Mucosa of stomach (tissue), 1 donor: Measurements from ENCODE around the gene TBC1D4.

Experiments
- H3K27me3 ChIP-seq: one replicate; pipeline ENCODE4 v1.7.0; 2013; ENCODE audit warnings: mild to moderate bottlenecking, low read length; ENCODE audit not compliant: control insufficient read depth, insufficient read depth
- H3K36me3 ChIP-seq: one replicate; pipeline ENCODE4 v1.7.0; 2013; ENCODE audit warnings: low read length; ENCODE audit not compliant: control insufficient read depth, insufficient read depth
- H3K4me1 ChIP-seq: one replicate; pipeline ENCODE4 v1.7.0; 2013; ENCODE audit warnings: mild to moderate bottlenecking, low read length; ENCODE audit not compliant: control insufficient read depth, insufficient read depth
- H3K4me3 ChIP-seq: one replicate; pipeline ENCODE4 v1.7.0; 2013; ENCODE audit warnings: low read length
- H3K9ac ChIP-seq: one replicate; pipeline ENCODE4 v1.7.0; 2013; ENCODE audit warnings: mild to moderate bottlenecking, low read length, moderate library complexity
- H3K9me3 ChIP-seq: one replicate; pipeline ENCODE4 v1.7.0; 2013; ENCODE audit warnings: mild to moderate bottlenecking, low read length, moderate library complexity; ENCODE audit not compliant: control insufficient read depth
- donor health status: Pancreatic carcinoma.

TBC1D4 gene

GRCh38 chr13:75482070-75482819 lies at the start of gene TBC1D4:
Gene TBC1D4, minus strand, starts transcription at chr13:75482169. Its CDS starts 402 bp downstream, at chr13:75481767.
- H3K4me1 ChIP-seq, result no peaks in the 10 kb centered on the region
- no peaks in the 10 kb centered on the region for H3K36me3 ChIP-seq
- peak within 1 kb of the TSS; percentile 70 for H3K9ac ChIP-seq
- no peaks in the 10 kb centered on the region for H3K9me3 ChIP-seq
- H3K4me3 ChIP-seq, result peak within 1 kb of the TSS; percentile 90
- H3K27me3 ChIP-seq, result no peaks in the 10 kb centered on the region

- Histone ChIP-seq H3K27me3 (no peaks in the 10 kb centered on the region), H3K36me3 (no peaks in the 10 kb centered on the region)
These were observed 48.6 kb upstream of the TBC1D4 start for GRCh38 chr13:75530549-75530961.

GRCh38 chr13:75521956-75522355 lies 40.0 kb upstream of the TBC1D4 start:
- H3K4me3 ChIP-seq, result no peak overlapping the region
- H3K27me3 ChIP-seq, result no peaks in the 10 kb centered on the region
- no peaks in the 10 kb centered on the region for H3K36me3 ChIP-seq
- no peak overlapping the region for H3K9ac ChIP-seq
- no peaks in the 10 kb centered on the region for H3K4me1 ChIP-seq
- H3K9me3 ChIP-seq, result no peaks in the 10 kb centered on the region

More at GRCh38 chr13:75530549-75530961, 48.6 kb upstream of the TBC1D4 start:
- H3K9ac ChIP-seq, result no peak overlapping the region
- no peaks in the 10 kb centered on the region for H3K9me3 ChIP-seq
- H3K4me1 ChIP-seq, result no peaks in the 10 kb centered on the region
- no peak overlapping the region for H3K4me3 ChIP-seq

- H3K4me1 ChIP-seq, result no peaks in the 10 kb centered on the region
- H3K4me3 ChIP-seq, result no peak overlapping the region
- no peaks in the 10 kb centered on the region for H3K9me3 ChIP-seq
- no peak overlapping the region for H3K9ac ChIP-seq
- no peaks in the 10 kb centered on the region for H3K36me3 ChIP-seq
- no peaks in the 10 kb centered on the region for H3K27me3 ChIP-seq
These were observed 36.6 kb upstream of the TBC1D4 start for GRCh38 chr13:75518439-75519088.

GRCh38 chr13:75514080-75514995 lies 32.4 kb upstream of the TBC1D4 start:
- Histone ChIP-seq H3K4me1 (no peaks in the 10 kb centered on the region), H3K36me3 (no peaks in the 10 kb centered on the region), H3K9ac (no peak overlapping the region), H3K27me3 (no peaks in the 10 kb centered on the region), H3K4me3 (no peak overlapping the region), H3K9me3 (no peaks in the 10 kb centered on the region)

GRCh38 chr13:75513271-75513670 lies 31.3 kb upstream of the TBC1D4 start:
- Histone ChIP-seq H3K4me3 (no peak overlapping the region), H3K36me3 (no peaks in the 10 kb centered on the region), H3K4me1 (no peaks in the 10 kb centered on the region), H3K27me3 (no peaks in the 10 kb centered on the region), H3K9me3 (no peaks in the 10 kb centered on the region), H3K9ac (no peak overlapping the region)

- no peak overlapping the region for H3K4me3 ChIP-seq
- H3K9me3 ChIP-seq, result no peaks in the 10 kb centered on the region
- no peaks in the 10 kb centered on the region for H3K4me1 ChIP-seq
- H3K36me3 ChIP-seq, result no peaks in the 10 kb centered on the region
- no peak overlapping the region for H3K9ac ChIP-seq
- H3K27me3 ChIP-seq, result no peaks in the 10 kb centered on the region
These were observed 30.3 kb upstream of the TBC1D4 start for GRCh38 chr13:75512253-75512652.

- Histone ChIP-seq H3K36me3 (no peaks in the 10 kb centered on the region), H3K4me3 (no peak overlapping the region), H3K9ac (no peak overlapping the region), H3K9me3 (no peaks in the 10 kb centered on the region), H3K4me1 (no peaks in the 10 kb centered on the region), H3K27me3 (no peaks in the 10 kb centered on the region)
These were observed 29.2 kb upstream of the TBC1D4 start for GRCh38 chr13:75511051-75511625.

- no peaks in the 10 kb centered on the region for H3K27me3 ChIP-seq
- no peak overlapping the region for H3K4me3 ChIP-seq
- H3K9me3 ChIP-seq, result no peaks in the 10 kb centered on the region
- no peaks in the 10 kb centered on the region for H3K4me1 ChIP-seq
- no peak overlapping the region for H3K9ac ChIP-seq
- no peaks in the 10 kb centered on the region for H3K36me3 ChIP-seq
These were observed 26.1 kb upstream of the TBC1D4 start for GRCh38 chr13:75508002-75508548.

GRCh38 chr13:75507027-75508001 lies 25.3 kb upstream of the TBC1D4 start:
- Histone ChIP-seq H3K4me3 (no peak overlapping the region), H3K4me1 (no peaks in the 10 kb centered on the region), H3K36me3 (no peaks in the 10 kb centered on the region), H3K9me3 (no peaks in the 10 kb centered on the region), H3K9ac (no peak overlapping the region), H3K27me3 (no peaks in the 10 kb centered on the region)

GRCh38 chr13:75506018-75506417 lies 24.0 kb upstream of the TBC1D4 start:
- no peak overlapping the region for H3K9ac ChIP-seq
- H3K4me1 ChIP-seq, result no peaks in the 10 kb centered on the region
- no peaks in the 10 kb centered on the region for H3K9me3 ChIP-seq
- no peak overlapping the region for H3K4me3 ChIP-seq
- no peaks in the 10 kb centered on the region for H3K27me3 ChIP-seq
- H3K36me3 ChIP-seq, result no peaks in the 10 kb centered on the region
